HepG2 (cell line): ENCODE data around the gene ADCY10. TPM values are rescaled to one million over a fixed set of nuclear protein-coding genes. Genes with fewer than 3 reads are reported as not detected.
A peak's percentile ranks its signal among the peaks of the same experiment; 100 is the strongest.

Experiments used
- ASH2L ChIP-seq: fragments of 300-600, 200-600 bp; sonication (generic); IDR thresholded peaks from 2 replicates; pipeline ENCODE4 v1.7.0; 2017; ENCODE audit warnings: low read depth, mild to moderate bottlenecking, moderate library complexity, mixed read lengths, low read length; ENCODE audit not compliant: insufficient read length
- CHD2 ChIP-seq: IDR thresholded peaks from 2 replicates; pipeline ENCODE4 v1.6.1; 2011; ENCODE audit warnings: low read depth, low read length, improper control_type of control experiment
- EHMT2 ChIP-seq: fragments of 200-600 bp; sonication (generic); IDR thresholded peaks from 2 replicates; pipeline ENCODE4 v1.7.0; 2017; ENCODE audit warnings: antibody characterized with exemption, low read depth, low read length, borderline replicate concordance
- GFI1 ChIP-seq: sonication (generic); formaldehyde crosslinking; IDR thresholded peaks from 2 replicates; pipeline ENCODE4 v1.5.0; 2020; ENCODE audit warnings: missing genetic modification reagents, mild to moderate bottlenecking, borderline replicate concordance
- HDAC1 ChIP-seq: sonication (generic); formaldehyde crosslinking; IDR thresholded peaks from 2 replicates; pipeline ENCODE4 v1.5.1; 2020; ENCODE audit warnings: mild to moderate bottlenecking, missing genetic modification reagents
- HES4 ChIP-seq: sonication (generic); formaldehyde crosslinking; IDR thresholded peaks from 2 replicates; pipeline ENCODE4 v1.9.0; 2021; ENCODE audit warnings: mild to moderate bottlenecking, missing genetic modification reagents, borderline replicate concordance
- HNRNPLL ChIP-seq: fragments of 200-400 bp; formaldehyde crosslinking; IDR thresholded peaks from 2 replicates; pipeline ENCODE4 v1.6.1; 2017; ENCODE audit warnings: mild to moderate bottlenecking, low read depth, low read length; ENCODE audit not compliant: poor library complexity, severe bottlenecking
- KLF12 ChIP-seq: sonication (generic); formaldehyde crosslinking; IDR thresholded peaks from 2 replicates; pipeline ENCODE4 v1.4.0; 2020; ENCODE audit warnings: missing genetic modification reagents, borderline replicate concordance
- KMT2A ChIP-seq: sonication (generic); formaldehyde crosslinking; IDR thresholded peaks from 2 replicates; pipeline ENCODE4 v1.4.0; 2020; ENCODE audit warnings: missing genetic modification reagents
- MED13 ChIP-seq: sonication (generic); formaldehyde crosslinking; IDR thresholded peaks from 2 replicates; pipeline ENCODE4 v1.5.0; 2020; ENCODE audit warnings: missing genetic modification reagents
- NR3C1 ChIP-seq: sonication (generic); formaldehyde crosslinking; IDR thresholded peaks from 2 replicates; pipeline ENCODE4 v1.4.0; 2020; ENCODE audit warnings: missing genetic modification reagents
- PHF21A ChIP-seq: sonication (generic); formaldehyde crosslinking; IDR thresholded peaks from 2 replicates; pipeline ENCODE4 v1.5.0; 2020; ENCODE audit warnings: mild to moderate bottlenecking, missing genetic modification reagents
- RBM39 ChIP-seq: fragments of 200-400 bp; formaldehyde crosslinking; IDR thresholded peaks from one replicate; pipeline ENCODE4 v1.6.1; 2018; ENCODE audit warnings: antibody characterized with exemption, mild to moderate bottlenecking, low read depth, low read length; ENCODE audit not compliant: poor library complexity, severe bottlenecking
- SALL1 ChIP-seq: sonication (generic); formaldehyde crosslinking; IDR thresholded peaks from 2 replicates; pipeline ENCODE4 v1.8.0; 2022; ENCODE audit warnings: mild to moderate bottlenecking, missing genetic modification reagents
- SIN3A ChIP-seq: IDR thresholded peaks from 2 replicates; pipeline ENCODE4 v1.6.1; 2011; ENCODE audit warnings: low read depth, mild to moderate bottlenecking, control low read depth, low read length, borderline replicate concordance
- TEAD3 ChIP-seq: optimal IDR thresholded peaks from 2 replicates; pipeline ENCODE3; 2016; ENCODE audit warnings: borderline replicate concordance
- ZEB1 ChIP-seq: IDR thresholded peaks from 2 replicates; pipeline ENCODE4 v1.6.1; 2012; ENCODE audit warnings: mild to moderate bottlenecking, low read depth, inconsistent platforms; ENCODE audit not compliant: insufficient replicate concordance
- ZKSCAN5 ChIP-seq: sonication (generic); formaldehyde crosslinking; IDR thresholded peaks from 2 replicates; pipeline ENCODE4 v1.5.1; 2020; ENCODE audit warnings: mild to moderate bottlenecking, missing genetic modification reagents
- ZMYM3 ChIP-seq: sonication (generic); formaldehyde crosslinking; IDR thresholded peaks from 2 replicates; pipeline ENCODE4 v1.5.1; 2020; ENCODE audit warnings: mild to moderate bottlenecking, missing genetic modification reagents
- ZSCAN12 ChIP-seq: sonication (generic); formaldehyde crosslinking; IDR thresholded peaks from 2 replicates; pipeline ENCODE4 v1.9.0; 2021; ENCODE audit warnings: mild to moderate bottlenecking, missing genetic modification reagents
- polyA plus RNA-seq, 8 experiments: library from polyadenylated mRNA; depleted of rRNA in 3 of 8; stranded (reverse) in 7 of 8; unstranded in 1 of 8; fragments of >200 nt; fragmentation: Illumina TruSeq in 4 of 8; extraction: Trizol in 4 of 8; gene quantifications; 2 replicates each; pipeline versions ENCODE4 v1.2.1 to v1.2.3, GENCODE V29; 2011 to 2016; ENCODE audit warnings: low read depth in 4 of 8, missing spikeins in 1 of 8, mixed read lengths in 1 of 8; ENCODE audit not compliant: insufficient read depth in 1 of 8
- total RNA-seq, 5 experiments: library from RNA; depleted of rRNA; stranded (reverse); fragments of >200 nt; fragmentation: Illumina TruSeq; extraction: Trizol; gene quantifications; 2 replicates each; pipeline ENCODE4 v1.2.3, GENCODE V29; 2016; ENCODE audit warnings: low read depth in 1 of 5
- TF ChIP-seq, protein P1 (sequence below): sonication (generic); formaldehyde crosslinking; IDR thresholded peaks from 2 replicates; pipeline ENCODE4 v1.5.1; 2020; ENCODE audit warnings: mild to moderate bottlenecking, missing genetic modification reagents, moderate library complexity
- TF ChIP-seq, protein P2 (sequence below): sonication (generic); formaldehyde crosslinking; IDR thresholded peaks from 2 replicates; pipeline ENCODE4 v1.9.0; 2022; ENCODE audit warnings: missing genetic modification reagents, mild to moderate bottlenecking, borderline replicate concordance
- TF ChIP-seq, protein P3 (sequence below): sonication (generic); formaldehyde crosslinking; IDR thresholded peaks from 2 replicates; pipeline ENCODE4 v1.8.0; 2023; ENCODE audit warnings: mild to moderate bottlenecking, missing genetic modification reagents

The ADCY10 gene
- total and polyA plus RNA-seq, 2 of the 13 experiments (the other 11 are each of a cell fraction or from before 2014, with no cell fraction given) = 0.02 to 0.03 TPM

DNA sequence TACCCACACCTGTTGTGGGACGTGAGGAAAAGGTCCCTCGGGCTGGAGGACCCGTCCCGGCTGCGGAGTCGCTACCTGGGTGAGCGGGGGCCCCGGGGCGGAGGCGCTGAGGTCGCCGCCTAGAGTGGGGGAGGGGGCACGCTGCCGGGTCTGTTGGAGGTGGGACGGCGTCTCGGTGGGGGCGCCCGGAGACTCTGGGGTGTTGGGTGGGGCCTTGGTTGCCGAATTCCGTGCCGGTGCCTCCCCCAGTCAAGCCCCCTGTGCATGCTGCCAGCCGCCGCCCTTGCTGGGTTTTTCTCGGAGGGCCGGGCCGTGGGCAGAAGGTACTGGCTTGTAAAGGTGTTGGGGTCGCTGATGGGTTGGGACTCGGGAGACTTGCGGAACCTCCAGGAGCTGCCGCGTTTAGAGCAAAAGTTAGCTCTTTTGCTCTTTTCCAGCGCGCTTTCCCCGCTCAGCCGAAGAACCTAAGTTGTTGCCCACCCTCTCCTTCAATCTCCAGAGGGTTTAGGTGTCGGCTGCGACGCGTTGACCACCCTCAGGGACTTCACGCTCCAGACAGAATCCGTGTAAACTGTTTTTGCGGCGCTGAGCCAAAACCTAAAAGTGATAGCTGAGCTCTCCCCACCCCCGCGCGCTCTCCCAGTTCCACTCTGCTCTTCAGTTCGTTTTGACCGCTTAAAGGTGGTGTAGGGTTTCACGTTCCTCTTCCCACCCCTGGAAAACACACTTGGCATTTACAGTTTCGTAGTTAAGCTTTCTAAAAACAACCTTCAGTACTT is 23.2 kb upstream of the ADCY10 start, which contains the start of gene MPC2 (continued):
- TF ChIP-seq HDAC1 (CRISPR knock-in tag) = peak; percentile 16; the same call in 1 of the 2 replicates
- no peak for TF ChIP-seq EHMT2
- no peak for TF ChIP-seq ZKSCAN5 (CRISPR knock-in tag)
- 0 out of 2 replicates have a peak, but pooled peaks have one; percentile 49 for TF ChIP-seq SIN3A
- TF ChIP-seq, protein P1, sequence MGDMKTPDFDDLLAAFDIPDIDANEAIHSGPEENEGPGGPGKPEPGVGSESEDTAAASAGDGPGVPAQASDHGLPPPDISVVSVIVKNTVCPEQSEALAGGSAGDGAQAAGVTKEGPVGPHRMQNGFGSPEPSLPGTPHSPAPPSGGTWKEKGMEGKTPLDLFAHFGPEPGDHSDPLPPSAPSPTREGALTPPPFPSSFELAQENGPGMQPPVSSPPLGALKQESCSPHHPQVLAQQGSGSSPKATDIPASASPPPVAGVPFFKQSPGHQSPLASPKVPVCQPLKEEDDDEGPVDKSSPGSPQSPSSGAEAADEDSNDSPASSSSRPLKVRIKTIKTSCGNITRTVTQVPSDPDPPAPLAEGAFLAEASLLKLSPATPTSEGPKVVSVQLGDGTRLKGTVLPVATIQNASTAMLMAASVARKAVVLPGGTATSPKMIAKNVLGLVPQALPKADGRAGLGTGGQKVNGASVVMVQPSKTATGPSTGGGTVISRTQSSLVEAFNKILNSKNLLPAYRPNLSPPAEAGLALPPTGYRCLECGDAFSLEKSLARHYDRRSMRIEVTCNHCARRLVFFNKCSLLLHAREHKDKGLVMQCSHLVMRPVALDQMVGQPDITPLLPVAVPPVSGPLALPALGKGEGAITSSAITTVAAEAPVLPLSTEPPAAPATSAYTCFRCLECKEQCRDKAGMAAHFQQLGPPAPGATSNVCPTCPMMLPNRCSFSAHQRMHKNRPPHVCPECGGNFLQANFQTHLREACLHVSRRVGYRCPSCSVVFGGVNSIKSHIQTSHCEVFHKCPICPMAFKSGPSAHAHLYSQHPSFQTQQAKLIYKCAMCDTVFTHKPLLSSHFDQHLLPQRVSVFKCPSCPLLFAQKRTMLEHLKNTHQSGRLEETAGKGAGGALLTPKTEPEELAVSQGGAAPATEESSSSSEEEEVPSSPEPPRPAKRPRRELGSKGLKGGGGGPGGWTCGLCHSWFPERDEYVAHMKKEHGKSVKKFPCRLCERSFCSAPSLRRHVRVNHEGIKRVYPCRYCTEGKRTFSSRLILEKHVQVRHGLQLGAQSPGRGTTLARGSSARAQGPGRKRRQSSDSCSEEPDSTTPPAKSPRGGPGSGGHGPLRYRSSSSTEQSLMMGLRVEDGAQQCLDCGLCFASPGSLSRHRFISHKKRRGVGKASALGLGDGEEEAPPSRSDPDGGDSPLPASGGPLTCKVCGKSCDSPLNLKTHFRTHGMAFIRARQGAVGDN (CRISPR knock-in tag) = peak; percentile 13; the same call in 1 of the 2 replicates
- TF ChIP-seq ZMYM3 = 0 out of 2 replicates have a peak, but pooled peaks have one; percentile 26
- TF ChIP-seq RBM39 = peak; percentile 88
- peak; percentile 57 for TF ChIP-seq KMT2A (CRISPR knock-in tag)
- TF ChIP-seq ZSCAN12 (CRISPR knock-in tag) = no peak
- TF ChIP-seq MED13 = peak; percentile 45; the same call in 1 of the 2 replicates
- TF ChIP-seq SALL1 = peak; percentile 36; the same call in 1 of the 2 replicates
- peak; percentile 37; the same call in 1 of the 2 replicates for TF ChIP-seq GFI1 (CRISPR knock-in tag)
- TF ChIP-seq PHF21A (CRISPR knock-in tag) = 0 out of 2 replicates have a peak, but pooled peaks have one; percentile 20
- TF ChIP-seq CHD2 = no peak
- TF ChIP-seq ZEB1 = peak; percentile 6
- TF ChIP-seq HNRNPLL = peak; percentile 46
- peak; percentile 48 for TF ChIP-seq ASH2L
- TF ChIP-seq TEAD3 = peak; percentile 36
- TF ChIP-seq, protein P2, sequence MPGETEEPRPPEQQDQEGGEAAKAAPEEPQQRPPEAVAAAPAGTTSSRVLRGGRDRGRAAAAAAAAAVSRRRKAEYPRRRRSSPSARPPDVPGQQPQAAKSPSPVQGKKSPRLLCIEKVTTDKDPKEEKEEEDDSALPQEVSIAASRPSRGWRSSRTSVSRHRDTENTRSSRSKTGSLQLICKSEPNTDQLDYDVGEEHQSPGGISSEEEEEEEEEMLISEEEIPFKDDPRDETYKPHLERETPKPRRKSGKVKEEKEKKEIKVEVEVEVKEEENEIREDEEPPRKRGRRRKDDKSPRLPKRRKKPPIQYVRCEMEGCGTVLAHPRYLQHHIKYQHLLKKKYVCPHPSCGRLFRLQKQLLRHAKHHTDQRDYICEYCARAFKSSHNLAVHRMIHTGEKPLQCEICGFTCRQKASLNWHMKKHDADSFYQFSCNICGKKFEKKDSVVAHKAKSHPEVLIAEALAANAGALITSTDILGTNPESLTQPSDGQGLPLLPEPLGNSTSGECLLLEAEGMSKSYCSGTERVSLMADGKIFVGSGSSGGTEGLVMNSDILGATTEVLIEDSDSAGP (CRISPR knock-in tag) = peak; percentile 24; the same call in 1 of the 2 replicates
- no peak for TF ChIP-seq NR3C1 (CRISPR knock-in tag)
- no peak for TF ChIP-seq KLF12 (CRISPR knock-in tag)
- no peak for TF ChIP-seq HES4 (CRISPR knock-in tag)
- TF ChIP-seq, protein P3, sequence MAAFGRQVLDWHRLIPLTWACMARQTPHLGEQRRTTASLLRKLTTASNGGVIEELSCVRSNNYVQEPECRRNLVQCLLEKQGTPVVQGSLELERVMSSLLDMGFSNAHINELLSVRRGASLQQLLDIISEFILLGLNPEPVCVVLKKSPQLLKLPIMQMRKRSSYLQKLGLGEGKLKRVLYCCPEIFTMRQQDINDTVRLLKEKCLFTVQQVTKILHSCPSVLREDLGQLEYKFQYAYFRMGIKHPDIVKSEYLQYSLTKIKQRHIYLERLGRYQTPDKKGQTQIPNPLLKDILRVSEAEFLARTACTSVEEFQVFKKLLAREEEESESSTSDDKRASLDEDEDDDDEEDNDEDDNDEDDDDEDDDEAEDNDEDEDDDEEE (CRISPR knock-in tag) = 0 out of 2 replicates have a peak, but pooled peaks have one; percentile 66
